Stomach smooth muscle (tissue), 2 donors: ENCODE results near the gene DDN.

Experiments
- H3K27ac ChIP-seq: one replicate; pipeline ENCODE4 v1.7.0; 2013; ENCODE audit warnings: mild to moderate bottlenecking, low read length, inconsistent platforms
- H3K27me3 ChIP-seq, 2 donors: one replicate each; pipeline ENCODE4 v1.7.0; 2013; ENCODE audit warnings: low read length in 2 of 2; ENCODE audit not compliant: insufficient read depth in 2 of 2, control insufficient read depth in 1 of 2
- H3K36me3 ChIP-seq, 2 donors: one replicate each; pipeline ENCODE4 v1.7.0; 2013; ENCODE audit warnings: low read length in 2 of 2; ENCODE audit not compliant: control insufficient read depth in 2 of 2, insufficient read depth in 2 of 2
- H3K4me1 ChIP-seq: one replicate; pipeline ENCODE4 v1.7.0; 2013; ENCODE audit warnings: low read length; ENCODE audit not compliant: control insufficient read depth, insufficient read depth
- H3K4me3 ChIP-seq, 2 donors: one replicate each; pipeline ENCODE4 v1.7.0; 2013; ENCODE audit warnings: low read length in 2 of 2
- H3K9ac ChIP-seq, 2 donors: one replicate each; pipeline ENCODE4 v1.7.0; 2013; ENCODE audit warnings: low read length in 2 of 2, mild to moderate bottlenecking in 1 of 2
- H3K9me3 ChIP-seq, 2 donors: one replicate each; pipeline ENCODE4 v1.7.0; 2013; ENCODE audit warnings: low read length in 2 of 2; ENCODE audit not compliant: control insufficient read depth in 2 of 2
- donor health status: healthy.
- donor health status: Pancreatic carcinoma.

DDN gene

GRCh38 chr12:48999371-49000131 lies at the start of gene DDN:
DDN (minus strand) TSS chr12:48999375; CDS start chr12:48999287, 88 bp downstream.
- Histone ChIP-seq H3K27me3 (peaks cover 61 to 73% of the 10 kb centered on the region in 2 donors), H3K4me3 (peak within 1 kb of the TSS; percentile 41 to 65), H3K4me1 (peaks cover 38% of the 10 kb centered on the region), H3K36me3 (peaks cover 27 to 31% of the 10 kb centered on the region in 2 donors), H3K9me3 (no peaks in the 10 kb centered on the region), H3K9ac (no peak within 1 kb of the TSS), H3K27ac (no peak within 1 kb of the TSS)

- Histone ChIP-seq H3K27me3 (no peaks in the 10 kb centered on the region), H3K27ac (no peak overlapping the region), H3K9ac (no peak overlapping the region), H3K4me1 (no peaks in the 10 kb centered on the region), H3K36me3 (peaks cover 78 to 89% of the 10 kb centered on the region in 2 donors), H3K4me3 (no peak overlapping the region), H3K9me3 (no peaks in the 10 kb centered on the region)
Measured at GRCh38 chr12:49048953-49049352, 49.8 kb upstream of the DDN start.

GRCh38 chr12:49046129-49046895 lies 47.1 kb upstream of the DDN start:
- Histone ChIP-seq H3K4me1 (no peaks in the 10 kb centered on the region), H3K27ac (no peak overlapping the region), H3K4me3 (no peak overlapping the region), H3K9ac (no peak overlapping the region), H3K27me3 (no peaks in the 10 kb centered on the region), H3K9me3 (no peaks in the 10 kb centered on the region), H3K36me3 (peaks cover 83 to 89% of the 10 kb centered on the region in 2 donors)

GRCh38 chr12:49044660-49045059 lies 45.5 kb upstream of the DDN start:
- Histone ChIP-seq H3K9ac (peak overlapping the region in 1 of 2 donors; percentile 13), H3K27ac (no peak overlapping the region), H3K36me3 (peaks cover 78 to 90% of the 10 kb centered on the region in 2 donors)

GRCh38 chr12:49043856-49044258 lies 44.7 kb upstream of the DDN start:
- no peak overlapping the region for H3K9ac ChIP-seq
- H3K27me3 ChIP-seq = no peaks in the 10 kb centered on the region
- peaks cover 78 to 86% of the 10 kb centered on the region in 2 donors for H3K36me3 ChIP-seq
- H3K4me1 ChIP-seq = no peaks in the 10 kb centered on the region
- no peak overlapping the region for H3K27ac ChIP-seq
- H3K4me3 ChIP-seq = no peak overlapping the region
- no peaks in the 10 kb centered on the region for H3K9me3 ChIP-seq

More at GRCh38 chr12:49044660-49045059, 45.5 kb upstream of the DDN start:
- Histone ChIP-seq H3K27me3 (no peaks in the 10 kb centered on the region), H3K9me3 (no peaks in the 10 kb centered on the region), H3K4me3 (no peak overlapping the region), H3K4me1 (no peaks in the 10 kb centered on the region)

- no peak overlapping the region for H3K9ac ChIP-seq
- H3K27ac ChIP-seq = no peak overlapping the region
- H3K4me3 ChIP-seq = no peak overlapping the region
- H3K27me3 ChIP-seq = no peaks in the 10 kb centered on the region
- H3K36me3 ChIP-seq = peaks cover 76 to 82% of the 10 kb centered on the region in 2 donors
- H3K9me3 ChIP-seq = no peaks in the 10 kb centered on the region
- H3K4me1 ChIP-seq = no peaks in the 10 kb centered on the region
Measured at GRCh38 chr12:49043241-49043640, 44.1 kb upstream of the DDN start.

GRCh38 chr12:49041881-49042484 lies 42.8 kb upstream of the DDN start:
- Histone ChIP-seq H3K36me3 (peaks cover 77 to 82% of the 10 kb centered on the region in 2 donors), H3K4me3 (no peak overlapping the region), H3K9ac (no peak overlapping the region), H3K4me1 (no peaks in the 10 kb centered on the region), H3K9me3 (no peaks in the 10 kb centered on the region), H3K27me3 (no peaks in the 10 kb centered on the region), H3K27ac (no peak overlapping the region)

GRCh38 chr12:49041036-49041880 lies 42.1 kb upstream of the DDN start:
- Histone ChIP-seq H3K9me3 (no peaks in the 10 kb centered on the region), H3K4me1 (no peaks in the 10 kb centered on the region), H3K4me3 (no peak overlapping the region), H3K9ac (no peak overlapping the region), H3K27me3 (no peaks in the 10 kb centered on the region), H3K27ac (no peak overlapping the region), H3K36me3 (peaks cover 77 to 82% of the 10 kb centered on the region in 2 donors)

- Histone ChIP-seq H3K27me3 (no peaks in the 10 kb centered on the region), H3K27ac (no peak overlapping the region), H3K9ac (no peak overlapping the region), H3K4me1 (no peaks in the 10 kb centered on the region), H3K4me3 (no peak overlapping the region), H3K9me3 (no peaks in the 10 kb centered on the region), H3K36me3 (peaks cover 68 to 75% of the 10 kb centered on the region in 2 donors)
Measured at GRCh38 chr12:49040364-49040855, 41.2 kb upstream of the DDN start.
